GM23338 (cell line): ENCODE measurements around the gene SAMD4A. TPM values are rescaled to one million over a fixed set of nuclear protein-coding genes. Genes with fewer than 3 reads are reported as not detected.

Experiments
- ATAC-seq: fragments of 200-7000 bp; cut with Tn5 transposase; 3 replicates; pipeline ENCODE4 v1.9.1; 2020
- DNase-seq: peaks from one replicate; pipeline ENCODE4 v3.0.0-alpha.2; 2015; ENCODE audit warnings: low spot score
- H2AFZ ChIP-seq: fragments of 200-600 bp; sonication (generic); 2 replicates; pipeline ENCODE4 v1.8.0; 2016; ENCODE audit warnings: antibody characterized with exemption, mild to moderate bottlenecking, moderate library complexity
- H3F3A ChIP-seq: fragments of 200-600 bp; sonication (generic); replicated peaks from 2 replicates; pipeline ENCODE4 v1.8.0; 2017; ENCODE audit warnings: antibody characterized with exemption, mixed run types, low read depth
- H3K27ac ChIP-seq: fragments of 200-600 bp; sonication (generic); 2 replicates; pipeline ENCODE4 v1.6.1; 2016; ENCODE audit warnings: low read depth
- H3K27me3 ChIP-seq: fragments of 200-600 bp; sonication (generic); 2 replicates; pipeline ENCODE4 v1.8.0; 2016; ENCODE audit warnings: mild to moderate bottlenecking, mixed run types, moderate library complexity; ENCODE audit not compliant: insufficient read depth
- H3K36me3 ChIP-seq: fragments of 200-600 bp; sonication (generic); 2 replicates; pipeline ENCODE4 v1.8.0; 2016; ENCODE audit warnings: mild to moderate bottlenecking; ENCODE audit not compliant: insufficient read depth
- H3K4me1 ChIP-seq: fragments of 200-600 bp; sonication (generic); 2 replicates; pipeline ENCODE4 v1.8.0; 2016; ENCODE audit warnings: mild to moderate bottlenecking, moderate library complexity; ENCODE audit not compliant: insufficient read depth
- H3K4me2 ChIP-seq: fragments of 200-600 bp; sonication (generic); 2 replicates; pipeline ENCODE4 v1.7.1; 2017; ENCODE audit warnings: mixed run types
- H3K4me3 ChIP-seq: fragments of 200-600 bp; sonication (generic); 2 replicates; pipeline ENCODE4 v1.6.1; 2016; ENCODE audit warnings: mixed run types
- H3K79me2 ChIP-seq: fragments of 200-600 bp; sonication (generic); replicated peaks from 2 replicates; pipeline ENCODE4 v1.8.0; 2017; ENCODE audit warnings: mild to moderate bottlenecking; ENCODE audit not compliant: insufficient read depth
- H3K9me2 ChIP-seq: fragments of 200-600 bp; sonication (generic); 2 replicates; pipeline ENCODE4 v1.8.0; 2017; ENCODE audit not compliant: insufficient read depth
- H4K20me1 ChIP-seq: fragments of 200-600 bp; sonication (generic); replicated peaks from 2 replicates; pipeline ENCODE4 v1.8.0; 2017; ENCODE audit warnings: mild to moderate bottlenecking; ENCODE audit not compliant: insufficient read depth
- H3K27ac Mint-ChIP-seq: 2 replicates; pipeline ENCODE4 v1.8.0; 2020; ENCODE audit warnings: inconsistent platforms, mild to moderate bottlenecking, moderate library complexity, mixed read lengths
- H3K27me3 Mint-ChIP-seq: 3 replicates; pipeline ENCODE4 v1.8.0; 2022; ENCODE audit warnings: low read depth, mild to moderate bottlenecking, moderate library complexity, mixed read lengths, inconsistent platforms; ENCODE audit not compliant: insufficient read depth, poor library complexity
- H3K36me3 Mint-ChIP-seq: 3 replicates; pipeline ENCODE4 v1.8.0; 2021; ENCODE audit warnings: low read depth, mild to moderate bottlenecking, inconsistent platforms, moderate library complexity, mixed read lengths
- H3K4me1 Mint-ChIP-seq: 3 replicates; pipeline ENCODE4 v1.8.0; 2020; ENCODE audit warnings: mild to moderate bottlenecking, inconsistent platforms, mixed read lengths
- H3K4me3 Mint-ChIP-seq: 3 replicates; pipeline ENCODE4 v1.8.0; 2021; ENCODE audit warnings: moderate library complexity, mild to moderate bottlenecking, inconsistent platforms, mixed read lengths
- H3K9me3 Mint-ChIP-seq: 3 replicates; pipeline ENCODE4 v1.8.0; 2020; ENCODE audit warnings: moderate library complexity, mild to moderate bottlenecking, inconsistent platforms, mixed read lengths
- CREB1 ChIP-seq: fragments of 250-450 bp; sonication (Bioruptor Pico); IDR thresholded peaks from 2 replicates; pipeline ENCODE4 v1.5.0; 2020; ENCODE audit warnings: low read depth, mild to moderate bottlenecking, moderate library complexity
- CTCF ChIP-seq, 2 experiments: fragments of 200-600 bp in 1 of 2; sonication (generic) in 1 of 2; conservative IDR thresholded peaks; 2 replicates each; pipeline versions ENCODE4 v1.5.1 to v1.6.1; 2016 to 2017; ENCODE audit warnings: antibody characterized with exemption in 2 of 2, low read depth in 2 of 2, mild to moderate bottlenecking in 2 of 2, moderate library complexity in 1 of 2
- EZH2 ChIP-seq: fragments of 200-600 bp; sonication (generic); IDR thresholded peaks from one replicate; pipeline ENCODE4 v1.8.0; 2017; ENCODE audit warnings: antibody characterized with exemption, mild to moderate bottlenecking, low read depth; ENCODE audit not compliant: unreplicated experiment
- EZH2phosphoT487 ChIP-seq: fragments of 200-600 bp; sonication (generic); IDR thresholded peaks from one replicate; pipeline ENCODE4 v1.8.1; 2018; ENCODE audit warnings: antibody characterized with exemption; ENCODE audit not compliant: unreplicated experiment
- JUNB ChIP-seq: IDR thresholded peaks from one replicate; pipeline ENCODE4 v1.6.1; 2016; ENCODE audit warnings: antibody characterized with exemption; ENCODE audit not compliant: unreplicated experiment
- NANOG ChIP-seq: IDR thresholded peaks from 2 replicates; pipeline ENCODE4 v1.6.1; 2016; ENCODE audit warnings: antibody characterized with exemption, borderline replicate concordance
- POLR2AphosphoS5 ChIP-seq: IDR thresholded peaks from 2 replicates; pipeline ENCODE4 v1.6.1; 2016; ENCODE audit warnings: antibody characterized with exemption, low read depth
- STAT1 ChIP-seq: IDR thresholded peaks from one replicate; pipeline ENCODE4 v1.6.1; 2016; ENCODE audit warnings: antibody characterized with exemption; ENCODE audit not compliant: unreplicated experiment
- ZNF114 ChIP-seq: fragments of 250-450 bp; sonication (Bioruptor Pico); IDR thresholded peaks from 2 replicates; pipeline ENCODE4 v1.5.0; 2020; ENCODE audit warnings: mild to moderate bottlenecking, moderate library complexity
- ZNF331 ChIP-seq: fragments of 250-450 bp; sonication (Bioruptor Pico); IDR thresholded peaks from 2 replicates; pipeline ENCODE4 v1.5.0; 2020; ENCODE audit warnings: low read depth, mild to moderate bottlenecking, moderate library complexity
- polyA plus RNA-seq: library from polyadenylated mRNA; unstranded; fragments of >200 nt; fragmentation: Nextera tagmentation; extraction: Ambion mirVana; gene quantifications from 2 replicates; pipeline ENCODE4 v1.2.1, GENCODE V29; 2016
- total RNA-seq: library from RNA; depleted of rRNA; stranded (reverse); fragments of >200 nt; shearing (Covaris generic); gene quantifications from 2 replicates; pipeline ENCODE4 v1.2.3, GENCODE V29; 2014
- TF ChIP-seq, protein P1 (sequence below): IDR thresholded peaks from one replicate; pipeline ENCODE4 v1.6.1; 2018; ENCODE audit warnings: antibody characterized with exemption; ENCODE audit not compliant: unreplicated experiment
- TF ChIP-seq, protein P2 (sequence below): IDR thresholded peaks from 2 replicates; pipeline ENCODE4 v1.6.1; 2016; ENCODE audit warnings: antibody characterized with exemption
- TF ChIP-seq, protein P3 (sequence below): fragments of 250-450 bp; sonication (Bioruptor Pico); IDR thresholded peaks from 2 replicates; pipeline ENCODE4 v1.5.0; 2020; ENCODE audit warnings: mild to moderate bottlenecking, moderate library complexity

Gene SAMD4A
- total and polyA plus RNA-seq, 2 experiments from 2014 or later, result 1.6 to 6.9 TPM

- Mint-ChIP-seq H3K27ac (no peak overlapping the region), H3K36me3 (no peaks in the 10 kb centered on the region), H3K4me1 (peaks cover 13% of the 10 kb centered on the region), H3K9me3 (peaks cover 3% of the 10 kb centered on the region; the same call in 2 of the 3 replicates), H3K27me3 (peaks cover 3% of the 10 kb centered on the region), H3K4me3 (no peak overlapping the region)
- ATAC-seq, result no peak
- TF ChIP-seq, protein P1, sequence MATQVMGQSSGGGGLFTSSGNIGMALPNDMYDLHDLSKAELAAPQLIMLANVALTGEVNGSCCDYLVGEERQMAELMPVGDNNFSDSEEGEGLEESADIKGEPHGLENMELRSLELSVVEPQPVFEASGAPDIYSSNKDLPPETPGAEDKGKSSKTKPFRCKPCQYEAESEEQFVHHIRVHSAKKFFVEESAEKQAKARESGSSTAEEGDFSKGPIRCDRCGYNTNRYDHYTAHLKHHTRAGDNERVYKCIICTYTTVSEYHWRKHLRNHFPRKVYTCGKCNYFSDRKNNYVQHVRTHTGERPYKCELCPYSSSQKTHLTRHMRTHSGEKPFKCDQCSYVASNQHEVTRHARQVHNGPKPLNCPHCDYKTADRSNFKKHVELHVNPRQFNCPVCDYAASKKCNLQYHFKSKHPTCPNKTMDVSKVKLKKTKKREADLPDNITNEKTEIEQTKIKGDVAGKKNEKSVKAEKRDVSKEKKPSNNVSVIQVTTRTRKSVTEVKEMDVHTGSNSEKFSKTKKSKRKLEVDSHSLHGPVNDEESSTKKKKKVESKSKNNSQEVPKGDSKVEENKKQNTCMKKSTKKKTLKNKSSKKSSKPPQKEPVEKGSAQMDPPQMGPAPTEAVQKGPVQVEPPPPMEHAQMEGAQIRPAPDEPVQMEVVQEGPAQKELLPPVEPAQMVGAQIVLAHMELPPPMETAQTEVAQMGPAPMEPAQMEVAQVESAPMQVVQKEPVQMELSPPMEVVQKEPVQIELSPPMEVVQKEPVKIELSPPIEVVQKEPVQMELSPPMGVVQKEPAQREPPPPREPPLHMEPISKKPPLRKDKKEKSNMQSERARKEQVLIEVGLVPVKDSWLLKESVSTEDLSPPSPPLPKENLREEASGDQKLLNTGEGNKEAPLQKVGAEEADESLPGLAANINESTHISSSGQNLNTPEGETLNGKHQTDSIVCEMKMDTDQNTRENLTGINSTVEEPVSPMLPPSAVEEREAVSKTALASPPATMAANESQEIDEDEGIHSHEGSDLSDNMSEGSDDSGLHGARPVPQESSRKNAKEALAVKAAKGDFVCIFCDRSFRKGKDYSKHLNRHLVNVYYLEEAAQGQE, result no peak
- TF ChIP-seq, protein P2, sequence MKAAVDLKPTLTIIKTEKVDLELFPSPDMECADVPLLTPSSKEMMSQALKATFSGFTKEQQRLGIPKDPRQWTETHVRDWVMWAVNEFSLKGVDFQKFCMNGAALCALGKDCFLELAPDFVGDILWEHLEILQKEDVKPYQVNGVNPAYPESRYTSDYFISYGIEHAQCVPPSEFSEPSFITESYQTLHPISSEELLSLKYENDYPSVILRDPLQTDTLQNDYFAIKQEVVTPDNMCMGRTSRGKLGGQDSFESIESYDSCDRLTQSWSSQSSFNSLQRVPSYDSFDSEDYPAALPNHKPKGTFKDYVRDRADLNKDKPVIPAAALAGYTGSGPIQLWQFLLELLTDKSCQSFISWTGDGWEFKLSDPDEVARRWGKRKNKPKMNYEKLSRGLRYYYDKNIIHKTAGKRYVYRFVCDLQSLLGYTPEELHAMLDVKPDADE, result no peak
- no peak for TF ChIP-seq ZNF114 (CRISPR knock-in tag)
- no peak for TF ChIP-seq NANOG
- TF ChIP-seq STAT1, result no peak
- TF ChIP-seq ZNF331, result no peak
- no peak for TF ChIP-seq EZH2phosphoT487
- no peak for TF ChIP-seq EZH2
- no peak for TF ChIP-seq POLR2AphosphoS5
- no peak for TF ChIP-seq JUNB
- TF ChIP-seq, protein P3, sequence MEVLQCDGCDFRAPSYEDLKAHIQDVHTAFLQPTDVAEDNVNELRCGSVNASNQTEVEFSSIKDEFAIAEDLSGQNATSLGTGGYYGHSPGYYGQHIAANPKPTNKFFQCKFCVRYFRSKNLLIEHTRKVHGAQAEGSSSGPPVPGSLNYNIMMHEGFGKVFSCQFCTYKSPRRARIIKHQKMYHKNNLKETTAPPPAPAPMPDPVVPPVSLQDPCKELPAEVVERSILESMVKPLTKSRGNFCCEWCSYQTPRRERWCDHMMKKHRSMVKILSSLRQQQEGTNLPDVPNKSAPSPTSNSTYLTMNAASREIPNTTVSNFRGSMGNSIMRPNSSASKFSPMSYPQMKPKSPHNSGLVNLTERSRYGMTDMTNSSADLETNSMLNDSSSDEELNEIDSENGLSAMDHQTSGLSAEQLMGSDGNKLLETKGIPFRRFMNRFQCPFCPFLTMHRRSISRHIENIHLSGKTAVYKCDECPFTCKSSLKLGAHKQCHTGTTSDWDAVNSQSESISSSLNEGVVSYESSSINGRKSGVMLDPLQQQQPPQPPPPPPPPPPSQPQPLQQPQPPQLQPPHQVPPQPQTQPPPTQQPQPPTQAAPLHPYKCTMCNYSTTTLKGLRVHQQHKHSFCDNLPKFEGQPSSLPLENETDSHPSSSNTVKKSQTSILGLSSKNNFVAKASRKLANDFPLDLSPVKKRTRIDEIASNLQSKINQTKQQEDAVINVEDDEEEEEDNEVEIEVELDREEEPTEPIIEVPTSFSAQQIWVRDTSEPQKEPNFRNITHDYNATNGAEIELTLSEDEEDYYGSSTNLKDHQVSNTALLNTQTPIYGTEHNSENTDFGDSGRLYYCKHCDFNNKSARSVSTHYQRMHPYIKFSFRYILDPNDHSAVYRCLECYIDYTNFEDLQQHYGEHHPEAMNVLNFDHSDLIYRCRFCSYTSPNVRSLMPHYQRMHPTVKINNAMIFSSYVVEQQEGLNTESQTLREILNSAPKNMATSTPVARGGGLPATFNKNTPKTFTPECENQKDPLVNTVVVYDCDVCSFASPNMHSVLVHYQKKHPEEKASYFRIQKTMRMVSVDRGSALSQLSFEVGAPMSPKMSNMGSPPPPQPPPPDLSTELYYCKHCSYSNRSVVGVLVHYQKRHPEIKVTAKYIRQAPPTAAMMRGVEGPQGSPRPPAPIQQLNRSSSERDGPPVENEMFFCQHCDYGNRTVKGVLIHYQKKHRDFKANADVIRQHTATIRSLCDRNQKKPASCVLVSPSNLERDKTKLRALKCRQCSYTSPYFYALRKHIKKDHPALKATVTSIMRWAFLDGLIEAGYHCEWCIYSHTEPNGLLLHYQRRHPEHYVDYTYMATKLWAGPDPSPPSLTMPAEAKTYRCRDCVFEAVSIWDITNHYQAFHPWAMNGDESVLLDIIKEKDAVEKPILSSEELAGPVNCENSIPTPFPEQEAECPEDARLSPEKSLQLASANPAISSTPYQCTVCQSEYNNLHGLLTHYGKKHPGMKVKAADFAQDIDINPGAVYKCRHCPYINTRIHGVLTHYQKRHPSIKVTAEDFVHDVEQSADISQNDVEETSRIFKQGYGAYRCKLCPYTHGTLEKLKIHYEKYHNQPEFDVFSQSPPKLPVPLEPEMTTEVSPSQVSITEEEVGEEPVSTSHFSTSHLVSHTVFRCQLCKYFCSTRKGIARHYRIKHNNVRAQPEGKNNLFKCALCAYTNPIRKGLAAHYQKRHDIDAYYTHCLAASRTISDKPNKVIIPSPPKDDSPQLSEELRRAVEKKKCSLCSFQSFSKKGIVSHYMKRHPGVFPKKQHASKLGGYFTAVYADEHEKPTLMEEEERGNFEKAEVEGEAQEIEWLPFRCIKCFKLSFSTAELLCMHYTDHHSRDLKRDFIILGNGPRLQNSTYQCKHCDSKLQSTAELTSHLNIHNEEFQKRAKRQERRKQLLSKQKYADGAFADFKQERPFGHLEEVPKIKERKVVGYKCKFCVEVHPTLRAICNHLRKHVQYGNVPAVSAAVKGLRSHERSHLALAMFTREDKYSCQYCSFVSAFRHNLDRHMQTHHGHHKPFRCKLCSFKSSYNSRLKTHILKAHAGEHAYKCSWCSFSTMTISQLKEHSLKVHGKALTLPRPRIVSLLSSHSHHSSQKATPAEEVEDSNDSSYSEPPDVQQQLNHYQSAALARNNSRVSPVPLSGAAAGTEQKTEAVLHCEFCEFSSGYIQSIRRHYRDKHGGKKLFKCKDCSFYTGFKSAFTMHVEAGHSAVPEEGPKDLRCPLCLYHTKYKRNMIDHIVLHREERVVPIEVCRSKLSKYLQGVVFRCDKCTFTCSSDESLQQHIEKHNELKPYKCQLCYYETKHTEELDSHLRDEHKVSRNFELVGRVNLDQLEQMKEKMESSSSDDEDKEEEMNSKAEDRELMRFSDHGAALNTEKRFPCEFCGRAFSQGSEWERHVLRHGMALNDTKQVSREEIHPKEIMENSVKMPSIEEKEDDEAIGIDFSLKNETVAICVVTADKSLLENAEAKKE (CRISPR knock-in tag), result no peak
- TF ChIP-seq CTCF (conservative IDR thresholded peaks at IDR 0.05; ENCODE audit: low read depth in 2 of 2), result no peak
- TF ChIP-seq CREB1 (CRISPR knock-in tag), result no peak
- Histone ChIP-seq H3K9me2 (no peaks in the 10 kb centered on the region), H4K20me1 (no peaks in the 10 kb centered on the region), H3K27ac (no peak overlapping the region), H3K27me3 (no peaks in the 10 kb centered on the region), H3K4me3 (no peak overlapping the region), H3K4me1 (peaks cover 9% of the 10 kb centered on the region; the same call in 1 of the 2 replicates), H2AFZ (no peak overlapping the region), H3F3A (no peaks in the 10 kb centered on the region), H3K4me2 (no peak overlapping the region), H3K79me2 (no peaks in the 10 kb centered on the region), H3K36me3 (no peaks in the 10 kb centered on the region)
- DNase-seq, result no peak
Measured at GRCh38 chr14:54632452-54632851, 65.5 kb downstream of the SAMD4A start.
